NCI-H2107 treated with DMSO at 0.1 percent for 48 hours (cell line): ENCODE results near the gene AKAP1.

Experiments used
- DNase-seq: peaks from one replicate; lab custom pipeline; 2025; ENCODE audit not compliant: unreplicated experiment; lab: John Stamatoyannopoulos, UW

The AKAP1 gene

GRCh38 chr17:57158325-57158724, 73.3 kb downstream of the AKAP1 start:
- DNase-seq, result no peak

GRCh38 chr17:57158795-57159194, 73.7 kb downstream of the AKAP1 start:
- DNase-seq, result no peak

GRCh38 chr17:57160624-57161023, 75.6 kb downstream of the AKAP1 start:
- DNase-seq, result no peak

GRCh38 chr17:57164814-57165213, 79.8 kb downstream of the AKAP1 start:
- DNase-seq, result no peak

GRCh38 chr17:57165754-57166153, 80.7 kb downstream of the AKAP1 start:
- DNase-seq, result no peak

- no peak for DNase-seq
Measured at GRCh38 chr17:57166803-57167202, 81.8 kb downstream of the AKAP1 start.

GRCh38 chr17:57168695-57169094, 83.6 kb downstream of the AKAP1 start:
- DNase-seq, result no peak

GRCh38 chr17:57170866-57171265, 85.8 kb downstream of the AKAP1 start:
- DNase-seq, result no peak
